Aorta (tissue), 5 donors: ENCODE results near the gene REPIN1. TPM values are rescaled to one million over a fixed set of nuclear protein-coding genes. Genes with fewer than 3 reads are reported as not detected.

Experiments
- ATAC-seq: fragments of 200-7000 bp; cut with Tn5 transposase; one replicate; pipeline ENCODE4 v1.9.1; 2022; ENCODE audit warnings: moderate library complexity; ENCODE audit not compliant: low FRiP score
- DNase-seq, 2 donors: peaks; one replicate each; pipeline ENCODE4 v3.0.0-alpha.2; 2020
- H3K27ac ChIP-seq, 2 donors: one replicate each; pipeline ENCODE4 v1.5.1; 2013; ENCODE audit warnings: low read length in 2 of 2, mild to moderate bottlenecking in 2 of 2, moderate library complexity in 2 of 2, control low read depth in 1 of 2, inconsistent platforms in 1 of 2, low read depth in 1 of 2
- H3K27me3 ChIP-seq, 2 donors: one replicate each; pipeline ENCODE4 v1.6.1; 2013; ENCODE audit warnings: control low read depth in 1 of 2, low read length in 1 of 2, mild to moderate bottlenecking in 1 of 2, moderate library complexity in 1 of 2; ENCODE audit not compliant: insufficient read depth in 2 of 2, control insufficient read depth in 1 of 2
- H3K36me3 ChIP-seq, 2 donors: one replicate each; pipeline ENCODE4 v1.6.1; 2013; ENCODE audit warnings: control low read depth in 1 of 2, low read length in 1 of 2, mild to moderate bottlenecking in 1 of 2; ENCODE audit not compliant: insufficient read depth in 2 of 2, control insufficient read depth in 1 of 2
- H3K4me1 ChIP-seq, 2 donors: one replicate each; pipeline ENCODE4 v1.6.1; 2013; ENCODE audit warnings: low read length in 2 of 2, control low read depth in 1 of 2, mild to moderate bottlenecking in 1 of 2, moderate library complexity in 1 of 2; ENCODE audit not compliant: insufficient read depth in 2 of 2, control insufficient read depth in 1 of 2
- H3K4me3 ChIP-seq, 2 donors: one replicate each; pipeline ENCODE4 v1.5.1; 2013; ENCODE audit warnings: low read length in 2 of 2, control low read depth in 1 of 2, mild to moderate bottlenecking in 1 of 2
- H3K9me3 ChIP-seq: one replicate; pipeline ENCODE4 v1.6.1; 2013; ENCODE audit warnings: mild to moderate bottlenecking, low read length; ENCODE audit not compliant: control insufficient read depth
- WGBS, 2 donors: extraction: QIAGEN DNeasy Blood & Tissue Kit; methylation state at CpG; one replicate each; pipeline ENCODE4 v1.1.7; 2013; 5-methylcytosine and 5-hydroxymethylcytosine counted together
- intact Hi-C, 2 donors: fragments of 100-400 bp; cut with DNase I; formaldehyde crosslinking; loops; one replicate each; pipeline versions ENCODE4 v1.14.2 to v1.15.0; 2022
- polyA plus RNA-seq, 2 donors: library from polyadenylated mRNA; stranded (reverse); fragments of 200-250 nt; gene quantifications; one replicate each; pipeline ENCODE4 v1.2.3, GENCODE V29; 2013
- total RNA-seq, 2 donors: library from RNA; stranded (reverse); fragmentation: NEBNext Ultra II Directional; extraction: Animal tissue kit (Norgen Biotek cat#: 25700); gene quantifications; one replicate each; pipeline ENCODE4 v1.2.1, GENCODE V29; 2021
- donor health status: healthy with polysubstance abuse.
- donor health status: Bipolar disorder and iron deficiency.
- donor health status: DM: no; HTN: no; CAD: no.
- donor health status: DM: no; HTN: no; CAD: no.
- donor health status: DM: yes; HTN: yes; CAD: no.

Gene REPIN1
- total and polyA plus RNA-seq, 4 donors = 19.7 to 56.7 (median 48.4) TPM

DNA sequence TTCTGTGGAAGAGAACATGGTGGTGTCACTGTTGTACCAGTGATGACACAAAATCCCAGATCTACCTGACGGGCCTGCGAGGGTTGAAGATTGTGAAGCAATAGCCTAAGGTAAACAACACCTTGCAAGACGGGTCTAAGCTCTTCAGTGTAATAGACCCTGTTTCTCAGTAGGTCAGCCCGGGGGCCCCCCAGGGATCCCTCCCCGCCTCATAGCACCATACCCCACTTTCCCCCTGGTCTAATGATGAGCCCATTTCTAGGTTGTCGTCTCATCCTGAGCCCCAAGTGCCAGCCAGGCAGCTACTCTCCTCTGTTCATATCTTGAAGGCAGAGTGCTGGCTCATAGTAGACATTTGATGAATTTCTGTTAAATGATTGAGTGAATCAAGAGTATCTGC is 42.7 kb upstream of the REPIN1 start:
- intact Hi-C loops = no loop called here
- DNase-seq (no peak), ATAC-seq (no peak)
- Histone ChIP-seq H3K27me3 (no peaks in the 10 kb centered on the region), H3K36me3 (no peaks in the 10 kb centered on the region), H3K9me3 (no peaks in the 10 kb centered on the region), H3K4me3 (no peak overlapping the region), H3K4me1 (no peaks in the 10 kb centered on the region), H3K27ac (no peak overlapping the region)
- 96 to 98% methylated on average over 6 of the region's 6 CpGs for WGBS, 2 donors

DNA sequence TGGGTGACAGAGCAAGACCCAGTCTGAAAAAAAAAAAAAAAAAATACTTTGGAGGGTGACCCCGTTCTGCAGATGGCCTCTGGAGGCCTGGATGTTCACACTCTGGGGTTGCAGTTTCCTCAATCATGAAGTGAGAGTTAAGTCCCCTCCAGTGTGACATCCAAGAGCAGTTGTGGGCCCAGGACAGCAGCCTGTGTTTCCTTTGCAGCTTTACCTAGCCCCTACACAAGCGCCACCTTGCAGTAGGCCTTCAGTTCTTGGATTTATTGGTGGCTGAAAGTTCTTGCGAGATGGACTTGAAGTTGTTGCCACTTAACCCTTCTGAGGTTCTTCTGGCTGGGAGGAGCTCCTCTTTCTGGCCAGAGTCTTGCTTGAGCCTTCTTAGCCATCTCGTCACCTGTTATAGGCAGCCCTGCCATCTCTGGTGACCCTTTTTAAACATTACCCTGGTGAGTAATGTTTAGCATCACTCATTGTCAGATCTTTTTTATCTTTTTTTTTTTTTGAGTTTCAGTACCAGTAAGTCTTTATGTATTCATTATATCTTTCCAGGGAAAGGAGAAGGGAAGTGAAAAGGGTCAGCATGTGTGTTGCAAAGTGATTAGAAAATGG is 41.9 kb upstream of the REPIN1 start:
- 86 to 90% methylated on average over 4 of the region's 4 CpGs for WGBS, 2 donors
- ATAC-seq (no peak), DNase-seq (no peak)
- no peak overlapping the region for H3K4me3 ChIP-seq
- intact Hi-C loops = no loop called here
- H3K4me1 ChIP-seq = no peaks in the 10 kb centered on the region
- no peaks in the 10 kb centered on the region for H3K36me3 ChIP-seq
- H3K27me3 ChIP-seq = no peaks in the 10 kb centered on the region
- no peak overlapping the region for H3K27ac ChIP-seq
- no peaks in the 10 kb centered on the region for H3K9me3 ChIP-seq

GRCh38 chr7:150327308-150327707 is 41.3 kb upstream of the REPIN1 start:
- WGBS, 2 donors = 97 to 100% methylated on average over 3 of the region's 3 CpGs
- H3K27ac ChIP-seq = no peak overlapping the region
- no peak overlapping the region for H3K4me3 ChIP-seq
- ATAC-seq (no peak), DNase-seq (no peak)
- H3K9me3 ChIP-seq = no peaks in the 10 kb centered on the region
- intact Hi-C loops = no loop called here
- no peaks in the 10 kb centered on the region for H3K36me3 ChIP-seq
- H3K4me1 ChIP-seq = no peaks in the 10 kb centered on the region
- H3K27me3 ChIP-seq = no peaks in the 10 kb centered on the region

- WGBS, 2 donors = 77 to 80% methylated on average over 22 of the region's 22 CpGs
- intact Hi-C loops = no loop called here
- H3K4me1 ChIP-seq = no peaks in the 10 kb centered on the region
- DNase-seq = no peak
- no peaks in the 10 kb centered on the region for H3K27me3 ChIP-seq
- no peak for ATAC-seq
- H3K4me3 ChIP-seq = no peak overlapping the region
- no peaks in the 10 kb centered on the region for H3K9me3 ChIP-seq
- H3K36me3 ChIP-seq = no peaks in the 10 kb centered on the region
- H3K27ac ChIP-seq = no peak overlapping the region
Measured at GRCh38 chr7:150329331-150330120, 39.1 kb upstream of the REPIN1 start.

DNA sequence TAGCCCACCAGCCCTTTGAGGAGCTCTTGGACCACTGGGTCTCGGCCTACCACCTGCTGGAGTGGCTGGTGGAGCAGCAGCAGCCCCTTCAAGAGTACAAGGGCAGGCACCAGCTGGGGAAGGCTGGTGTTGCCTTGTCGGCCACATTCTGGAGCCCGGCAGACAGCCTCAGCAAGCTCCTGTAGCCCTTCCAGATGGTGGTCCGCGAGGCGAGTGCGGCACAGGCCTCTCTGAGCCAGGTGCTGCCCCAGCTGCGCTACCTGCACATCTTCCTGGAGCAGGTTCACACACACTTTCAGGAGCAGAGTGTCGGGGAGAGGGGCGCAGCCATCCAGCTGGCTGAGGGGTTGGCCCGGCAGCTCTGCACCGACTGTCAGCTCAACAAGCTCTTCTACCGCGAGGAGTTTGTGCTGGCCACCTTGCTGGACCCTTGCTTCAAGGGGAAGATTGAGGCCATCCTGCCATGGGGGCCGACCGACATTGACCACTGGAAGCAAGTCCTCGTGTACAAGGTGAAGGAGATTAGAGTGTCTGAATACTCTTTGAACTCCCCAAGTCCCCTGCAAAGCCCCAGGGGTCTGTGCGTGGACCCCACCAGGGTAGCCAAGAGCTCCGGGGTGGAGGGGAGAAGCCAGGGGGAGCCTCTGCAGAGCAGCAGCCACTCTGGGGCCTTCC is 38.3 kb upstream of the REPIN1 start:
- intact Hi-C loops = no loop called here
- no peaks in the 10 kb centered on the region for H3K36me3 ChIP-seq
- H3K27ac ChIP-seq = no peak overlapping the region
- no peaks in the 10 kb centered on the region for H3K27me3 ChIP-seq
- 93 to 95% methylated on average over 19 of the region's 19 CpGs for WGBS, 2 donors
- no peak overlapping the region for H3K4me3 ChIP-seq
- ATAC-seq (no peak), DNase-seq (no peak)
- H3K9me3 ChIP-seq = no peaks in the 10 kb centered on the region
- H3K4me1 ChIP-seq = no peaks in the 10 kb centered on the region

DNA sequence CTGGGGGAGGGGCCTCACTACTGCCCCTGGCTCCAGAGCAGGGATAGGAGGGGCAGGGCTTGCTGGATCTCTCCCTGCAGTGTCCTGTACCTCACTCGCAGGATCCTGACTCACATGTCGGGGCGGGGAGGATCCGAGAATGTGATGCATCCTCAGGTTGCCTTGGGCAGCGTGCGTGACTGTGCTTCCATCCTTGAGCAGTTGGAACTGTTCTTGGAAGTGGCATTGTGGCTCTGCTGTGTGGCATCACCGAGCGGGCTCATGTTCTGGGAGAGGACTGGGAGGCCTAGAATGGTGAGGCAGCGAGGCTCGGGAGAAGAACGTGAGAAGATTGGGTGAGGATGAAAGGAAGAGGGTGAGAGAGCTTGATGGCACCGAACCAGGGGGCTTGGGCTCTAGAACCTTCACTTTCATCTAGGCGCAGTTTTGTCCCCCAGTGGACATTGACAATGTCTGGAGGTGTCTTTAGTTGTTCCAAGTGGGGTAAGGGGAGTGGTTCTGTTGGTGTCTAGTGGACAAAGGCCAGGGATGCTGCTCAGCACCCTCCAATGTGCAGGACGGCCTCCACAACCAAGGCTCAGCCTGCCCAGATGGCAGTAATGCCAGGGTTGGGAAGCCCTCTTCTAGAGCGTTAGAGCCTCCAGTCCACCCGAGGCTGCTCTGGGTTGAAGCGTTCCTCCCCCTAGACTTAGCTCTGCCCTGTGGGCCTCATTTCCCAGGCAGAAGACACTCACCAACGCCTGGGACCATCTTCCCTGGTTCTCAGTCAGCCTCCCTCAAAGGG is 35.6 kb upstream of the REPIN1 start:
- Histone ChIP-seq H3K27ac (no peak overlapping the region), H3K36me3 (no peaks in the 10 kb centered on the region), H3K4me3 (no peak overlapping the region), H3K27me3 (no peaks in the 10 kb centered on the region), H3K4me1 (no peaks in the 10 kb centered on the region), H3K9me3 (no peaks in the 10 kb centered on the region)
- ATAC-seq = no peak
- intact Hi-C loops = no loop called here
- DNase-seq = no peak
- WGBS, 2 donors = 95% methylated on average over 18 of the region's 18 CpGs

DNA sequence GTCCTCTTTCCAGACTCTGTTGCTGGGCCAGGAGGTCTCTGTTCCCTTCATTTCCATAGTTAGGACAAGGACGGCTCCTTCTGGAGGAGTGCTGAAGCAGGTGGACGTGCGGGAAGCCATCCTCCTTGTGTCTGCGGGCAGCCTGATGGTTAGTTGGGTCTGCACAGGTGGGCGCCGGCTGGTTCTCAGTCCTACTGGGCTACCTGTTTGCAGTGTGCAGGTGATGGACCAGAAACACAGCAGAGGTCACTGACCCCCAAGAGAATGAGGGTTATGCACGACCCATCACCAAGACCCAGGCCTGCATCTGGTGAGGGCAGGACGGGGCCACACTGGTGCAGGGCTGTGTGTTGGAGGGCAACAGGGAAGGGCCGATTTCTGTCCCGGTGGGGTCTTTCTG is 35.0 kb upstream of the REPIN1 start:
- no peaks in the 10 kb centered on the region for H3K4me1 ChIP-seq
- no peak overlapping the region for H3K4me3 ChIP-seq
- H3K36me3 ChIP-seq = no peaks in the 10 kb centered on the region
- DNase-seq = no peak
- H3K27me3 ChIP-seq = no peaks in the 10 kb centered on the region
- WGBS, 2 donors = 94 to 96% methylated on average over 10 of the region's 10 CpGs
- intact Hi-C loops = no loop called here
- ATAC-seq = no peak
- no peak overlapping the region for H3K27ac ChIP-seq
- H3K9me3 ChIP-seq = no peaks in the 10 kb centered on the region

DNA sequence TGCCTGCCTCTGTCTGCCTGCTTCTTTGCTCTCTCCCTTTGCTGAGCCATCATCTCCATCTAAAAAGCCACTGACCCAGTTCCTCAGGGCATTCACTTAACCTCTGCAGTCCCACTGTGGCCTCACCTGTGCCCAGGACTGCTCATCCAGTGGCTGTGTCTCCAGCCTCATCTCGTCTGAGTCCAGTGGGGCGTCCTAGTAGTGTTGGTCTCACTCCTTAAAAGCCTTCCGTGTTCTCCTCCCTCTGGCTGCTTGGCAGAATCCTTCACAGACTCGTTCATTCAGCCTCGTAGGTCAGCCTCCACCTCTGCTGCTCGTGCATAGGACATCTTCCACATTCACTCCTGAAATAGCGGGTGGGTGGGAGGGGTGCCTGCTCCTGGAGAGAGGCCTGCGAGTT is 34.5 kb upstream of the REPIN1 start:
- ATAC-seq (no peak), DNase-seq (no peak)
- Histone ChIP-seq H3K36me3 (no peaks in the 10 kb centered on the region), H3K4me3 (no peak overlapping the region), H3K9me3 (no peaks in the 10 kb centered on the region), H3K4me1 (no peaks in the 10 kb centered on the region), H3K27me3 (no peaks in the 10 kb centered on the region), H3K27ac (no peak overlapping the region)
- intact Hi-C loops = no loop called here
- WGBS, 2 donors = 91 to 96% methylated on average over 8 of the region's 8 CpGs
